Ovary (tissue), 9 donors: ENCODE measurements around the gene SLC39A11. TPM values are rescaled to one million over a fixed set of nuclear protein-coding genes. Genes with fewer than 3 reads are reported as not detected.

Experiments used
- DNase-seq, 5 donors: peaks; one replicate each; pipeline ENCODE4 v3.0.0-alpha.2; 2019 to 2020
- H3K27ac ChIP-seq, 2 donors: fragments of 200-600 bp; one replicate each; pipeline versions ENCODE4 v1.5.1 to v1.8.0; 2019 to 2022
- H3K27me3 ChIP-seq: fragments of 200-600 bp; one replicate; pipeline ENCODE4 v1.8.0; 2022
- H3K36me3 ChIP-seq: fragments of 200-600 bp; sonication (generic); one replicate; pipeline ENCODE4 v1.5.1; 2019
- H3K4me1 ChIP-seq: one replicate; pipeline ENCODE4 v1.8.1; 2013; ENCODE audit warnings: mild to moderate bottlenecking, moderate library complexity; ENCODE audit not compliant: insufficient read depth
- H3K4me3 ChIP-seq: fragments of 200-600 bp; sonication (generic); one replicate; pipeline ENCODE4 v1.5.1; 2017
- H3K9me3 ChIP-seq, 2 donors: fragments of 200-600 bp in 1 of 2; sonication (generic) in 1 of 2; one replicate each; pipeline versions ENCODE4 v1.5.1 to v1.8.1; 2013 to 2019; ENCODE audit warnings: mild to moderate bottlenecking in 1 of 2, moderate library complexity in 1 of 2
- CTCF ChIP-seq, 3 donors: fragments of 450-650 bp in 2 of 3; fragments of 200-600 bp in 1 of 3; IDR thresholded peaks; one replicate each; pipeline versions ENCODE4 v1.5.1 to v1.8.0; 2016 to 2022; ENCODE audit warnings: antibody characterized with exemption in 3 of 3, mild to moderate bottlenecking in 1 of 3
- EP300 ChIP-seq: sonication (generic); formaldehyde crosslinking; IDR thresholded peaks from one replicate; pipeline ENCODE4 v1.6.1; 2017; ENCODE audit warnings: antibody characterized with exemption
- POLR2A ChIP-seq: fragments of 450-650 bp; IDR thresholded peaks from one replicate; pipeline ENCODE4 v1.6.1; 2017; ENCODE audit warnings: antibody characterized with exemption, mild to moderate bottlenecking, moderate library complexity
- WGBS, 3 donors: extraction: QIAGEN DNeasy Blood & Tissue Kit in 1 of 3; methylation state at CpG; one replicate each; pipeline versions ENCODE4 v1.1.5 to v1.1.7; 2013 to 2017; 5-methylcytosine and 5-hydroxymethylcytosine counted together
- intact Hi-C, 4 donors: fragments of 100-400 bp; cut with DNase I; formaldehyde crosslinking; loops; one replicate each; pipeline versions ENCODE4 v1.11.0 to v1.15.1; 2022 to 2023
- polyA plus RNA-seq, 2 donors: library from polyadenylated mRNA; stranded (reverse); fragments of 200-250 nt in 1 of 2; fragments of 350-450 nt in 1 of 2; fragmentation: Illumina TruSeq in 1 of 2; extraction: RNeasy Lipid Tissue Mini Kit (QIAGEN cat#74804) in 1 of 2; gene quantifications; one replicate each; pipeline ENCODE4 v1.2.3, GENCODE V29; 2013 to 2014
- total RNA-seq, 7 donors: library from RNA; depleted of rRNA in 2 of 7; stranded (reverse); fragments of >200 nt in 2 of 7; fragmentation: NEBNext Ultra II Directional in 3 of 7; extraction: Animal tissue kit (Norgen Biotek cat#: 25700) in 3 of 7; gene quantifications; one replicate each; pipeline versions ENCODE4 v1.1.0 to v1.2.4, GENCODE V29; 2016 to 2023
- donor health status: DM: no; HTN: no; CAD: no; lungs with moderate emphysema.
- donor health status: DM: no; HTN: no; CAD: no.
- donor health status: Bipolar disorder and iron deficiency.
- donor health status: DM: yes; HTN: yes; CAD: no.
- donor health status: DM: no; HTN: no; CAD: no.
- donor health status: DM: yes; HTN: yes; CAD: no.

The SLC39A11 gene
- total and polyA plus RNA-seq, 9 donors = 4.0 to 21.2 (median 10.1) TPM

GRCh38 chr17:72661945-72662826, 430.3 kb downstream of the SLC39A11 start:
- no peak for DNase-seq
- no peak overlapping the region for H3K4me3 ChIP-seq
- no peaks in the 10 kb centered on the region for H3K27me3 ChIP-seq
- H3K4me1 ChIP-seq = no peaks in the 10 kb centered on the region
- TF ChIP-seq POLR2A (no peak), CTCF (IDR thresholded peaks at IDR 0.05) (no peak), EP300 (no peak)
- H3K27ac ChIP-seq = no peak overlapping the region
- intact Hi-C loops = no loop called here
- H3K9me3 ChIP-seq = no peaks in the 10 kb centered on the region
- 63 to 97% (median 77%) methylated on average over 3 of the region's 3 CpGs for WGBS, 3 donors
- no peaks in the 10 kb centered on the region for H3K36me3 ChIP-seq

- H3K27ac ChIP-seq = no peak overlapping the region
- intact Hi-C loops = no loop called here
- no peak for DNase-seq
- no peaks in the 10 kb centered on the region for H3K4me1 ChIP-seq
- H3K36me3 ChIP-seq = no peaks in the 10 kb centered on the region
- TF ChIP-seq POLR2A (no peak), EP300 (no peak), CTCF (IDR thresholded peaks at IDR 0.05) (no peak)
- WGBS, 3 donors = 87 to 89% (median 89%) methylated on average over 21 of the region's 21 CpGs
- H3K27me3 ChIP-seq = no peaks in the 10 kb centered on the region
- no peak overlapping the region for H3K4me3 ChIP-seq
- H3K9me3 ChIP-seq = no peaks in the 10 kb centered on the region
Observed at GRCh38 chr17:72661116-72661944, 431.2 kb downstream of the SLC39A11 start.

- 76 to 80% (median 79%) methylated on average over 20 of the region's 20 CpGs for WGBS, 3 donors
- Histone ChIP-seq H3K27ac (no peak overlapping the region), H3K27me3 (no peaks in the 10 kb centered on the region), H3K4me3 (no peak overlapping the region), H3K36me3 (no peaks in the 10 kb centered on the region), H3K9me3 (no peaks in the 10 kb centered on the region), H3K4me1 (no peaks in the 10 kb centered on the region)
- DNase-seq = no peak
- intact Hi-C loops = no loop called here
- no peak for TF ChIP-seq CTCF (IDR thresholded peaks at IDR 0.05)
- TF ChIP-seq POLR2A = no peak
- TF ChIP-seq EP300 = no peak
Observed at GRCh38 chr17:72660274-72661115, 432.0 kb downstream of the SLC39A11 start.

GRCh38 chr17:72659811-72660210, 432.7 kb downstream of the SLC39A11 start:
- intact Hi-C loops = no loop called here
- H3K4me1 ChIP-seq = no peaks in the 10 kb centered on the region
- no peaks in the 10 kb centered on the region for H3K27me3 ChIP-seq
- 82 to 86% (median 85%) methylated on average over 4 of the region's 4 CpGs for WGBS, 3 donors
- no peak overlapping the region for H3K27ac ChIP-seq
- DNase-seq = no peak
- TF ChIP-seq EP300 (no peak), POLR2A (no peak), CTCF (IDR thresholded peaks at IDR 0.05) (no peak)
- no peaks in the 10 kb centered on the region for H3K36me3 ChIP-seq
- H3K4me3 ChIP-seq = no peak overlapping the region
- H3K9me3 ChIP-seq = no peaks in the 10 kb centered on the region
